GM12801 (cell line): Measurements from ENCODE around the gene SPPL3.

ENCODE experiments used
- CTCF ChIP-seq: IDR thresholded peaks from one replicate; pipeline ENCODE4 v1.5.1; 2011; ENCODE audit warnings: control low read depth; ENCODE audit not compliant: insufficient read length; ENCODE audit errors: extremely low read depth

Gene SPPL3

GRCh38 chr12:120930032-120930431 lies 25.9 kb upstream of the SPPL3 start:
- TF ChIP-seq CTCF: no peak

GRCh38 chr12:120928864-120929652 lies 24.9 kb upstream of the SPPL3 start:
- no peak for TF ChIP-seq CTCF

- TF ChIP-seq CTCF: no peak
Observed at GRCh38 chr12:120925740-120926563, 21.8 kb upstream of the SPPL3 start.

GRCh38 chr12:120922279-120922678 lies 18.1 kb upstream of the SPPL3 start:
- TF ChIP-seq CTCF: no peak

GRCh38 chr12:120921637-120922036 lies 17.5 kb upstream of the SPPL3 start:
- TF ChIP-seq CTCF: no peak

GRCh38 chr12:120920178-120920577 lies 16.0 kb upstream of the SPPL3 start:
- no peak for TF ChIP-seq CTCF

GRCh38 chr12:120917748-120918147 lies 13.6 kb upstream of the SPPL3 start:
- TF ChIP-seq CTCF: no peak
